GM12873 (cell line): ENCODE measurements around the gene TEX2.

Experiments used
- TF ChIP-seq, protein P1 (sequence below): IDR thresholded peaks from 2 replicates; pipeline ENCODE4 v1.5.1; 2012; ENCODE audit warnings: low read depth, mild to moderate bottlenecking, moderate library complexity, low read length, control low read depth; ENCODE audit not compliant: insufficient read depth; ENCODE audit errors: missing control alignments

The TEX2 gene

DNA sequence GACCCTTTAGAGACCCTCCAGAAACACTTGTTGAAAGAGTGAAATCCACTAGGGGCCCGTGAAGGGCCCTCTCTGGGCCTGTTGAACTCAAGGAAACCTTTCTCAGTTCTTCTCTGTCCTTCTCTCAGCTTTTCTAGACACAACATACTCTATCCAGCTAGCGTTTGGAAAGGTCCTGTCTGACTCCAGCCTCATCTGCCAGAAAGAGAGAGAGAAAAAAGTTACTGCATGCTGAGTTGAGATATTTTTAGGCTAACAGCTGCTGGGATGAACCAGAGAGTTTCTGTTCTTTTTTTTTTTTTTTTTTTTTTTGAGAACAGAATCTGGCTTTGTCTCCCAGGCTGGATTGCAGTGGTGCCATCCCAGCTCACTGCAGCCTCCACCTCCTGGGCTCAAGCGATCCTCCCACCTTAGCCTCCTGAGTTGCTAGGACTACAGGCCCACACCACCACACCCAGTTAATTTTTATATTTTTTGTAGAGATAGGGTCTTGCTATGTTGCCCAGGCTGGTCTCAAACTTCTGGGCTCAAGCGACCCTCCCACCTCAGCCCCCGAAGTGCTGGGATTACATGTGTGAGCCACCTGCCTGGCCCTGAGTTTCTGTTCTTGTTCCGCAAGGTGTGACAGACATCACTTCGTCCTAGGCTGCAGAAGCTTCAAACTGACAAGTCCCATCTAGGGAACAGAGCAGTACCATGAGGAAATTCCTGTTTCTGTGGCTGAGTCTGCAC, 14.9 kb upstream of the TEX2 start:
- TF ChIP-seq, protein P1, sequence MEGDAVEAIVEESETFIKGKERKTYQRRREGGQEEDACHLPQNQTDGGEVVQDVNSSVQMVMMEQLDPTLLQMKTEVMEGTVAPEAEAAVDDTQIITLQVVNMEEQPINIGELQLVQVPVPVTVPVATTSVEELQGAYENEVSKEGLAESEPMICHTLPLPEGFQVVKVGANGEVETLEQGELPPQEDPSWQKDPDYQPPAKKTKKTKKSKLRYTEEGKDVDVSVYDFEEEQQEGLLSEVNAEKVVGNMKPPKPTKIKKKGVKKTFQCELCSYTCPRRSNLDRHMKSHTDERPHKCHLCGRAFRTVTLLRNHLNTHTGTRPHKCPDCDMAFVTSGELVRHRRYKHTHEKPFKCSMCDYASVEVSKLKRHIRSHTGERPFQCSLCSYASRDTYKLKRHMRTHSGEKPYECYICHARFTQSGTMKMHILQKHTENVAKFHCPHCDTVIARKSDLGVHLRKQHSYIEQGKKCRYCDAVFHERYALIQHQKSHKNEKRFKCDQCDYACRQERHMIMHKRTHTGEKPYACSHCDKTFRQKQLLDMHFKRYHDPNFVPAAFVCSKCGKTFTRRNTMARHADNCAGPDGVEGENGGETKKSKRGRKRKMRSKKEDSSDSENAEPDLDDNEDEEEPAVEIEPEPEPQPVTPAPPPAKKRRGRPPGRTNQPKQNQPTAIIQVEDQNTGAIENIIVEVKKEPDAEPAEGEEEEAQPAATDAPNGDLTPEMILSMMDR = no peak

DNA sequence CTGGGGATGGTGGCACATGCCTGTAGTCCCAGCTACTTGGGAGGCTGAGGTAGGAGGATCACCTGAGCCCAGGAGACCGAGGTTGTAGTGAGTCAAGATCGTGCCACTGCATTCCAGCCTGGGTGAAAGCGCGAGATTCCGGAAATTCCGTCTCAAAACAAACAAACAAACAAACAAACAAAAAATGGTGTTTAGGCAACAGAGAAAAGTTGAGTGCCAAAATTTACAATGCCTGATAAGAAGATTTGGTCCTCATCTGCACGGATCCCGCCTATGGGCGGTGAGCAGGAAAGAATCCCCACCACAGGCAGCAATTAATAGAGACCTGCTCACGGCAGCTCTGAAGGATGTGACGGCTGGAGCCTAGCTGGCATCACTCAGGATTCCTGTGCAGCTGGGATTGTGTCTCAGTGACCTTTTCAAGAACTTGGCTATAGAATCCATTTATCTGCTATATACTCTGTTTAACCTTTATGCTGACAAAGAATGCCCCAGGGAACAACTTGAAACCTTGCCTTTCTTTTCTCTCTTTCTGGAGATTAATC, 14.0 kb upstream of the TEX2 start:
- TF ChIP-seq, protein P1 = no peak

DNA sequence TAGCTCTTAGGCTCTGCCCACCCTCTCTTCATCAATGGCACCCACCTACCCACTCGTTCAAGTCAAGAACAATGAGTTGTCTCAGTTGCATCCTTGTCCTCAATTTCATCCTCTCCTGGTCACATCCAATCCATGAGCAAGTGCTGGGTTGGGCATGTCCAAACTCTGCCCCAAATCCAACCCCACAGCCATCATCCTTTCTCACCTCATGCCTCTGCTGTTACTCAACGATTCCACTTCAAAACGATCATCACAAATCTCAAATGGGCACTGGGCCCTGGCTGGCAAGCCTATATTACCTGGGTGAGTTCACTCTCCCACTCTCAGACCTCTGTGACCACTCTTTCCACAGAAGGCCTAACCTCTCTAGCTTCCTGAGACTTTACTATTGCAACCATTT, 12.0 kb upstream of the TEX2 start:
- TF ChIP-seq, protein P1 = no peak

DNA sequence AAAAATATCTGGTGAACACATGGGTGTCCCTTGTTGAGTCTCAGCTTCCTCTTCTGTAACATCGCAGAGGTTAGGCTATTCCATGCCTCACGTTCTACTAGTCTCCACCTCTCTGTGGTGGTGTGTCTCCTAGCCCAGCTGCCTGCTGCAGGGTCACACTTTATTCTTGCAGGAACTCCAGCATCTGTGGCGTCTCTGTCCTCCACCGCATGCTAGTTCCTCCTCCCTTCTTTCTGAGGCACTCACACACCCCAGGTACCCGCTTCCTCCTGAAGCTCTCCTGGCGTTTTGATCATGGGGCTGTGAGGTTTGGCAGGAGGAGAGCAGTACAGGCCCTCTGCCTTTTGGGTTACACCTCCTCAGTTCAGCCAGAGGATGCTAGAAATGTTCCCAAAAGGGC, 9.9 kb upstream of the TEX2 start:
- TF ChIP-seq, protein P1 = no peak

DNA sequence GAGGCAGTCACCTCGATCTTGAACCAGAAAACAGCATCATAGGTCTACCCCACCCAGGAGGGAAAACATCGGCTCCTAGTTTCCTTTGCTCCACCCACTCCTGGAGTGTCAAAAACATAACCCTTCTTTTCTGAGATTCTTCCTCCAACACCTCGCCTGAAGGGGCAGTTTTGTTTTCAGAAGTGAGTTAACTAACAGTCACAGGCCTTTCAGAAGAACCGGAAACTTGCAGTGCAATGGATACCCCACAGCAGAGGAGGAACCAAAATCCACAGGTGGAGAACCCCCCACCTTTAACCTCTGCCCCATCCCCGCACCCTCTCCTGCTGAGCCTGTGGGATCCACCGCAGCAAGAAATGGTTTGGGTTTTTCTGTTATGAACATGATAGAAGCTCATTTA, 7.8 kb upstream of the TEX2 start:
- TF ChIP-seq, protein P1 = no peak

DNA sequence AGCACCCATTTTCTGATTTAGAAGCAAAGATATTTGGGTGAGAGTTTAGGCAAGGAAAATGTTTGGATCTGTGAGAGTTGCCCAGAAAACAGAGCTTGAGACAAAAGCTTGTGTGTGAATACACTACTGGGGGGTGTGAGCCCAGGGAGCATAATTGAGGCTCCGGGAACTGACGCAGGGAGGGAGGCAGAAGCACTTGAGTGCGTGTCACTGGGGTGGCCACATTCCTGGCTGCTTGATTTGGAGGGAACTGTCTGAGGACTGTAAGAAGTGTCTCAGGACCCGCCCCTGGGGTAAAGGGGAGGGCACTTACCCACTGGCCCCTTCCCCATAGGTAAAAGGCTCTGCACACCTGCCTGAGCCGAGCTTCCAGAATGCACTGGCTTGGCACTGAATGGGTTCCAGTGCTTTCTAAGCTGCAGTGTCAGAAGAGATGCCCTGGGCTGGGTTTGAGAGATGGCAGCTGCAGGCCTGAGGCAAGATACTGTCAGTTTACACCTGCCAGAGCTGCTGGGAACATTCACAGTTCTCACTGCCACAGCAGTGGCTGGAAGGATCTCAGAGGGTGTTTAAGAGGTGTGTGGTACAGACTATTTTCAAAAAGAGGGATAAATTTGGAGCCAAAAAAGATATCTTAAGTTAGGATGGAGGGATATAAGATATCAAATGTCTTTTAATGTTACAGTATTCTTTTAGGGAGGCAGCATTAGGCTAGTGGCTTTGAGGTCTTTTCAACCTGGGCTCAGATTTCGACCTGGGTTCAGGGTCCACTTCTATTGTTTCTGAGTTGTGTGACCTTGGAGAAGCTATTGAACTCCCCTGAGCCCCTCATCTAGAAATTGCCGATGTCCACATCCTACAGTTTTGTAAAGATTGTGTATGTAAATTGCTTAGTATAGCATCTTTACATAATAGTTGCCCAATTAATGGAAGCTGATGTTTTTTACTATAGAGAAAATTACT, 6.9 kb upstream of the TEX2 start:
- TF ChIP-seq, protein P1 = no peak

DNA sequence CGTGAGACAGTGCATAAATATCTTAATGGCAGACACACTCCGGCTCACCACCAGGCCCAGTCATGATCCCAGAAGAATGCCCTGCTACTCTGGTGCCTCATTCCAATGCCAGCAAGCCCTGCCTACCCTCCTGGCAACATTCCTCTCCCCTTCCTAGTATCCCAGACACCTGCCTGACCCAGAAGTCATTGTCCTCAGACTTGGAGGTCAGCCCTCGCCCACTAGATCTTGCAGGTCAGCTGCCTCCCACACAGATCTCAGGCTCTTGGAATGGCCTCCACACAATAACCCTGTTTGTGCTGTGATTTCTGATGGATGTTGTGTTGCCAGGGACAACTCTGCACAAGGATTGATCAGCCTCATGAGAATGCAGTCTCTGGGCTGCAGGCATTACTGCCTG, 1.8 kb upstream of the TEX2 start:
- TF ChIP-seq, protein P1 = no peak
